ENCODE measurements around the gene HMOX1.

DNA sequence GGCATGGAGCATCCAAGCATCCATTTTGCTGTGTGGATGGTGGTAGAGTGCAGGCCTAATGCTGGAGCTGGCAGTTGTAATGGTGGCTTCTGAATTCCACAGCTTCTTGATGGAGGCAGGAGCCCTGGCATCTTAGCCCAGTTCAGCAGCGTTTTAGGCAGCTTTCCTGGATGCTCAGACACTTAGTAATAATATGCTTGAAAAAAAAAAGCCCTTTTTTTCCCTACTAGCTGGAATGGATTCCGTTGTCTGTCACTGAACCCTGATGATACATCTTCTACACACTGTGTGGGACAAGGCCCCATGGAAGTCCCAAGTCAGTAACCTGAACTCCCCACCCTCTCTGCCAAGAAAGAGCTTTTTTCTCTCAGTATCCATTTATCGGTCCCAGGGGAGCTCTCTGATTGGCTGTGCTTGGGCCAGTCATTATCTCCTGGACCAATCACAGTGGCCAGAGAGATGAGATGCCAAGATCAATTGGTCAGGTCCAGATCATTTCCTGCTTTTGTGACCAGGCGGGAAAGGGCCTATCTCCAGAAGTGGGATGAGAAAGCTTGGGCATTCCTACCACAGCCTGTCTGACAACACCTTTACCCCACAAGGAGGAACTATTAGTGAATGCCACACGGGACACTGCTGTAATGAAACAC, 53.3 kb downstream of the HMOX1 start:
- TF ChIP-seq, protein P1, sequence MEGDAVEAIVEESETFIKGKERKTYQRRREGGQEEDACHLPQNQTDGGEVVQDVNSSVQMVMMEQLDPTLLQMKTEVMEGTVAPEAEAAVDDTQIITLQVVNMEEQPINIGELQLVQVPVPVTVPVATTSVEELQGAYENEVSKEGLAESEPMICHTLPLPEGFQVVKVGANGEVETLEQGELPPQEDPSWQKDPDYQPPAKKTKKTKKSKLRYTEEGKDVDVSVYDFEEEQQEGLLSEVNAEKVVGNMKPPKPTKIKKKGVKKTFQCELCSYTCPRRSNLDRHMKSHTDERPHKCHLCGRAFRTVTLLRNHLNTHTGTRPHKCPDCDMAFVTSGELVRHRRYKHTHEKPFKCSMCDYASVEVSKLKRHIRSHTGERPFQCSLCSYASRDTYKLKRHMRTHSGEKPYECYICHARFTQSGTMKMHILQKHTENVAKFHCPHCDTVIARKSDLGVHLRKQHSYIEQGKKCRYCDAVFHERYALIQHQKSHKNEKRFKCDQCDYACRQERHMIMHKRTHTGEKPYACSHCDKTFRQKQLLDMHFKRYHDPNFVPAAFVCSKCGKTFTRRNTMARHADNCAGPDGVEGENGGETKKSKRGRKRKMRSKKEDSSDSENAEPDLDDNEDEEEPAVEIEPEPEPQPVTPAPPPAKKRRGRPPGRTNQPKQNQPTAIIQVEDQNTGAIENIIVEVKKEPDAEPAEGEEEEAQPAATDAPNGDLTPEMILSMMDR (IDR thresholded peaks at IDR 0.05; ENCODE audit: low read length) = no peak
- TF ChIP-seq EZH2 (optimal IDR thresholded peaks at IDR 0.05; ENCODE audit: low read depth, low read length) = no peak

All from MM.1S (cell line).